ENCODE data around the gene LAMB4. TPM values are rescaled to one million over a fixed set of nuclear protein-coding genes. Genes with fewer than 3 reads are reported as not detected.

The LAMB4 gene
- total and polyA plus RNA-seq, 2 donors from 2014 or later = 1.2 to 5.4 TPM

DNA sequence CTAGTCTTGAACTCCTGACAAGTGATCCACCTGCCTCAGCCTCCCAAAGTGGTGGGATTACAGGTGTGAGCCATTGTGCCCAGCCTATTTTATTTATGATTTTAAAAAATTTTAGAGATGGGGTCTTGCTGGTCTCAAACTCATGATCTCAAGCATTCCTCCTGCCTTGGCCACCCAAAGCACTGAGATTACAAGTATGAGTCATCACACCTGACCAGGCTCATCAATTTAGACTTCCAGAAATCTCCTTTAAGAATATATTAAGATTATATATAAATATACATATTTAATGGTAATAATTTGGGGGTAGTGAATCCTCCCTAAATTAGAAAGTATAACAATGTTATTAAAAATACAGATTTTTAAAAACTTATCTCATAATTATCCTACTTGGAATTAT, 156.3 kb downstream of the LAMB4 start:
- Histone ChIP-seq H3K9ac (ENCODE audit: low read length in 3 of 3) (no peak overlapping the region), H3K4me3 (ENCODE audit: low read length in 3 of 3) (no peak overlapping the region), H3K27me3 (ENCODE audit: control insufficient read depth, insufficient read depth, low read length) (no peaks in the 10 kb centered on the region), H3K4me1 (ENCODE audit: control insufficient read depth in 2 of 3, insufficient read depth in 2 of 3, low read depth in 1 of 3, low read length in 3 of 3) (peaks cover 0 to 2% (median 0%) of the 10 kb centered on the region in 3 donors), H3K27ac (ENCODE audit: low read depth in 2 of 2, low read length in 2 of 2) (no peak overlapping the region), H3K36me3 (ENCODE audit: control insufficient read depth in 2 of 3, insufficient read depth in 3 of 3, low read length in 3 of 3) (peaks cover 20 to 66% (median 47%) of the 10 kb centered on the region in 3 donors), H3K9me3 (ENCODE audit: control insufficient read depth in 2 of 3, insufficient read depth in 1 of 3, low read length in 3 of 3) (no peaks in the 10 kb centered on the region)
- FAIRE-seq = no peak
- DNase-seq = no peak
- intact Hi-C loops (cut with DNase I) = no loop called here
- TF ChIP-seq, protein P1, sequence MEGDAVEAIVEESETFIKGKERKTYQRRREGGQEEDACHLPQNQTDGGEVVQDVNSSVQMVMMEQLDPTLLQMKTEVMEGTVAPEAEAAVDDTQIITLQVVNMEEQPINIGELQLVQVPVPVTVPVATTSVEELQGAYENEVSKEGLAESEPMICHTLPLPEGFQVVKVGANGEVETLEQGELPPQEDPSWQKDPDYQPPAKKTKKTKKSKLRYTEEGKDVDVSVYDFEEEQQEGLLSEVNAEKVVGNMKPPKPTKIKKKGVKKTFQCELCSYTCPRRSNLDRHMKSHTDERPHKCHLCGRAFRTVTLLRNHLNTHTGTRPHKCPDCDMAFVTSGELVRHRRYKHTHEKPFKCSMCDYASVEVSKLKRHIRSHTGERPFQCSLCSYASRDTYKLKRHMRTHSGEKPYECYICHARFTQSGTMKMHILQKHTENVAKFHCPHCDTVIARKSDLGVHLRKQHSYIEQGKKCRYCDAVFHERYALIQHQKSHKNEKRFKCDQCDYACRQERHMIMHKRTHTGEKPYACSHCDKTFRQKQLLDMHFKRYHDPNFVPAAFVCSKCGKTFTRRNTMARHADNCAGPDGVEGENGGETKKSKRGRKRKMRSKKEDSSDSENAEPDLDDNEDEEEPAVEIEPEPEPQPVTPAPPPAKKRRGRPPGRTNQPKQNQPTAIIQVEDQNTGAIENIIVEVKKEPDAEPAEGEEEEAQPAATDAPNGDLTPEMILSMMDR (IDR thresholded peaks at IDR 0.05; ENCODE audit: borderline replicate concordance, extremely low read depth, insufficient read depth) = no peak

Other genes with a start within 250 kb of the LAMB4 start
- gene DLD, start 239.2 kb downstream of the LAMB4 start, total RNA-seq = 78.6 TPM
- gene DLD, start 239.2 kb downstream of the LAMB4 start, polyA plus RNA-seq (ENCODE audit: insufficient read depth, low read depth, low replicate concordance) = 153 TPM
- gene LAMB1, start 127.2 kb downstream of the LAMB4 start, total RNA-seq = 312 TPM
- 140 TPM for gene LAMB1, start 127.2 kb downstream of the LAMB4 start, polyA plus RNA-seq (ENCODE audit: insufficient read depth, low read depth, low replicate concordance)